Nephron progenitor cell (in vitro differentiated cells): ENCODE measurements around the gene CPNE5.

ENCODE experiments used
- DNase-seq: peaks from one replicate; pipeline ENCODE4 v3.0.0; 2021
- H3K27ac Mint-ChIP-seq: 2 replicates; pipeline ENCODE4 v1.8.0; 2021; ENCODE audit warnings: mild to moderate bottlenecking, moderate library complexity, mixed read lengths
- H3K27me3 Mint-ChIP-seq: 2 replicates; pipeline ENCODE4 v1.8.0; 2021; ENCODE audit warnings: mild to moderate bottlenecking, low read depth, mixed read lengths; ENCODE audit not compliant: poor library complexity
- H3K36me3 Mint-ChIP-seq: 2 replicates; pipeline ENCODE4 v1.8.0; 2021; ENCODE audit warnings: low read depth, mixed read lengths
- H3K4me1 Mint-ChIP-seq: 2 replicates; pipeline ENCODE4 v1.8.0; 2021; ENCODE audit warnings: mixed read lengths
- H3K4me3 Mint-ChIP-seq: 2 replicates; pipeline ENCODE4 v1.8.0; 2021; ENCODE audit warnings: mild to moderate bottlenecking, moderate library complexity, mixed read lengths
- H3K9me3 Mint-ChIP-seq: 2 replicates; pipeline ENCODE4 v1.8.0; 2021; ENCODE audit warnings: mild to moderate bottlenecking, moderate library complexity, mixed read lengths
- CTCF ChIP-seq: fragments of 200-600 bp; sonication (generic); IDR thresholded peaks from 2 replicates; pipeline ENCODE4 v1.5.0; 2021; ENCODE audit warnings: antibody characterized with exemption

The CPNE5 gene

GRCh38 chr6:36824253-36824652 lies 15.0 kb downstream of the CPNE5 start:
- Mint-ChIP-seq H3K36me3 (no peaks in the 10 kb centered on the region), H3K4me1 (peaks cover 87% of the 10 kb centered on the region), H3K9me3 (no peaks in the 10 kb centered on the region), H3K4me3 (no peak overlapping the region), H3K27me3 (peaks cover 2% of the 10 kb centered on the region), H3K27ac (peak overlapping the region; percentile 74)
- no peak for TF ChIP-seq CTCF
- no peak for DNase-seq

GRCh38 chr6:36823421-36824096 lies 15.7 kb downstream of the CPNE5 start:
- no peak for TF ChIP-seq CTCF

GRCh38 chr6:36822506-36823269 lies 16.6 kb downstream of the CPNE5 start:
- H3K4me1 Mint-ChIP-seq = peaks cover 98% of the 10 kb centered on the region
- H3K27ac Mint-ChIP-seq = peak overlapping the region; percentile 89
- no peak for TF ChIP-seq CTCF
- H3K9me3 Mint-ChIP-seq = no peaks in the 10 kb centered on the region
- peaks cover 2% of the 10 kb centered on the region for H3K27me3 Mint-ChIP-seq
- no peaks in the 10 kb centered on the region for H3K36me3 Mint-ChIP-seq
- DNase-seq = no peak
- H3K4me3 Mint-ChIP-seq = no peak overlapping the region

More at GRCh38 chr6:36823421-36824096, 15.7 kb downstream of the CPNE5 start:
- Mint-ChIP-seq H3K9me3 (no peaks in the 10 kb centered on the region), H3K27ac (no peak overlapping the region), H3K4me1 (peaks cover 94% of the 10 kb centered on the region), H3K36me3 (no peaks in the 10 kb centered on the region), H3K4me3 (no peak overlapping the region), H3K27me3 (peaks cover 2% of the 10 kb centered on the region)
- DNase-seq = no peak

- Mint-ChIP-seq H3K4me1 (peaks cover 97% of the 10 kb centered on the region), H3K4me3 (no peak overlapping the region), H3K9me3 (no peaks in the 10 kb centered on the region), H3K36me3 (no peaks in the 10 kb centered on the region), H3K27ac (peak overlapping the region; percentile 89), H3K27me3 (peaks cover 5% of the 10 kb centered on the region)
- no peak for TF ChIP-seq CTCF
- DNase-seq = no peak
These were observed 17.5 kb downstream of the CPNE5 start for GRCh38 chr6:36821581-36822335.

- Mint-ChIP-seq H3K4me3 (no peak overlapping the region), H3K36me3 (no peaks in the 10 kb centered on the region), H3K9me3 (no peaks in the 10 kb centered on the region), H3K4me1 (peaks cover 96% of the 10 kb centered on the region), H3K27me3 (peaks cover 8% of the 10 kb centered on the region), H3K27ac (no peak overlapping the region)
- TF ChIP-seq CTCF = no peak
- DNase-seq = no peak
These were observed 18.3 kb downstream of the CPNE5 start for GRCh38 chr6:36820700-36821580.
